Fibroblast of skin of left biceps (primary cell): ENCODE results near the gene RTN4RL2.

ENCODE experiments used
- DNase-seq, 2 experiments: peaks; one replicate each; pipeline ENCODE4 v3.0.0-alpha.2; 2013; ENCODE audit warnings: low read depth in 2 of 2

The RTN4RL2 gene

DNA sequence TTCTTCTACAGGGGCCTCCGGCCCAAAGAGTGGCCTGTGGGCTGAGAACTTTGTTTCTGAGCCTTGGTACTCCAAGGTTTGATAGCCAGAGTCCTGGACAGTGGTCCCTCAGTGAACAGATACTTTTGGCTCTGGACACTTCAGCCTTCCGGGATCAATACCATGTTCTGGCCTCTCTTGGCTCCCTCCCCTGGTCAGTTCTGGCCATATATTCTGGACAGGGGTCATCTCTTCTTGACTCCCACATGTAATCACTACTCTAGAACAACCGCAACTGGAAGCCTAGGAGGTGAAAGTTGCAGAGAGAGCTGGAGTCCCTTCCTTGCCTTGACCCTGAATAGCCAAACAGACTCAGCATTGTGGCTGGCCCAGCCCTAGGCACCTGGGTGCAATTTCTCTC, 2.3 kb downstream of the RTN4RL2 start:
- DNase-seq, result no peak

DNA sequence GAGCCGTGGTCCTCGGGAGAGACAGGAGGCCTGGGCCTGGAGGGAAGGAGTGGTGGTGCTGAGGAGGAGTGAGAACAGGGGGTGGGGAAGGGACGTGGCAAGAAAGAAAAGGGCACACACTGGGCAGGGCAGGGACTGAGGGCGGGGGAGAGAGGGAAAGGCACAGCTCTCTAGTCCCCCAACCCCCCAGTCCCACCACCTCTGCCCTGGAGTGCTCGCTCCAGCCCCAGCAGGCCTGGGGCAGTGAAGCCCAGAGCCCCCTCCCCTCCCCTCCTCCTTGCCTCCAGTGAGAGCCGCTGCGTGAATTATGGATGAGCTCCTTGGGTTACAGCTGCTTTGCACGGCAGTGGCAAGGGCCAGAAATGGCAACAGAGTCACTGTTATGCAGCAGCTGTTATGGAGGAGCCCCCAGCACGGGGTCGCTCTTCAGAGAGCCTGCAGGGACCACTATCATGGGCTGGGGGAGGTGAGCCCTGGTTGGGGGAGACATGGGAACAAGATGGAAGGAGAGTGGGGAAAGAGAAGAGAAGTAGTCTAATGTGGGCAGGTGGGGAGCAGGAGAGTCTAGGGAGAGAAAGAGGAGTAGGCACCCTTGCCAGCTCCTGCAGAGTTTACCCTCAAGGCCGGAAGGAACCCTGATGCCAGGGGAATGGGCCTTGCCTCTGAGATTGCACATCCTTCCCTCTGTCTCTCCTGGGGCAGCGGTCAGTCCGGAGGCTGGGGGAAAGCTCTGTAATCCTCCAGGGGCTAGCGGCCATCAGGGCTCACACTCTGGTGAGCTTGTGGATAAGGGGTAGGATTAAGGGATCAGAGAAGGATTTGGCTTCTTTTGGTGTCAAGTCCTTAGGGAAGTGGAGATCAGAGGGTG, 3.6 kb downstream of the RTN4RL2 start:
- DNase-seq, result no peak

DNA sequence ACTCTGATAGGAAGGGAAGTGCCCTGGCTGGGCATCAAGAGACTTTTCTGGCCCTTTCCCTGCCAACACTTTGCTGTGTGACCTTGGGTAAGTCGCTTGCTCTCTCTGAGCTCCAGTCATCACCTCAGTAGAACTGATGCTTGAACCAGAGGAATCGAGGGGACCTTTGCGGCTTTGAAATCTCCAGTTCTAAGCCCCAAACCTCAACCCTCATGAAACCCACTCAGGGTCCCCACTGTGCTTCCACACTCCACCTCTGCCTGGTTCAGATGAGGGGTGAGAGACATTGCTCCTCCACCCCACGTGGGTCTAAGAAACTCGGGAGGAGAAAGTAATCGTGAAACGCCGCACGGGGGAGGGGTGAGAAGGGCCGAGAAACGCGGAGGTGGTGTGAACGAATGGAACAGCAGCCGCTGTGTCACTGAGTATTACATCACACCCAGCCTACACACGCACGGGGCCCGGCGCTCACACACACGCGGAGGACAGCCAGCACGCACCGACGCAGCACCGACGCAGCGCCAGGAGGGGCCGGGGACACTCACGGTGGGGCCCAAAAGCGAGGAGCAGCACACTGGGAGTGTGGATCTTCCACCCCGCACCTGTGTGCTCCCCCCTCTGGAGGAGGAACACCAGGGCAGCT, 4.3 kb downstream of the RTN4RL2 start:
- no peak for DNase-seq

DNA sequence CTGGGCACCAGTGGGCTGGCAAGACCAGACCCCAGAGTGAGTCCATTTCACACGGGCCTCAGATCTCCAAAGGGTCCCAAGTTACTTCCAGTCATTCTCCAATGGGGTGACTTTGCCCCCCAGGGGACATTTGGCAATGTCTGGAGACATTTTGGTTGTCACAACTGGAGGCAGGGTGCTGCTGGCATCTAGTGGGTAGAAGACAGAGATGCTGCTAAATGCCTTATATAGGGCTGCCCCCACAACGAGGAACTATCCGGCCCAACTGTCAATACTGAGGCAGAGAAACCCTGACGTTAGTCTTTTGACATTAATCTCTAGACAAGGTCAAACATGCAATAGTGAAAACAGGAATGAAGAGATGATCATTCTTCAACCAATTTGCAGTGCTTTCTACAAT, 6.4 kb downstream of the RTN4RL2 start:
- DNase-seq, result no peak

DNA sequence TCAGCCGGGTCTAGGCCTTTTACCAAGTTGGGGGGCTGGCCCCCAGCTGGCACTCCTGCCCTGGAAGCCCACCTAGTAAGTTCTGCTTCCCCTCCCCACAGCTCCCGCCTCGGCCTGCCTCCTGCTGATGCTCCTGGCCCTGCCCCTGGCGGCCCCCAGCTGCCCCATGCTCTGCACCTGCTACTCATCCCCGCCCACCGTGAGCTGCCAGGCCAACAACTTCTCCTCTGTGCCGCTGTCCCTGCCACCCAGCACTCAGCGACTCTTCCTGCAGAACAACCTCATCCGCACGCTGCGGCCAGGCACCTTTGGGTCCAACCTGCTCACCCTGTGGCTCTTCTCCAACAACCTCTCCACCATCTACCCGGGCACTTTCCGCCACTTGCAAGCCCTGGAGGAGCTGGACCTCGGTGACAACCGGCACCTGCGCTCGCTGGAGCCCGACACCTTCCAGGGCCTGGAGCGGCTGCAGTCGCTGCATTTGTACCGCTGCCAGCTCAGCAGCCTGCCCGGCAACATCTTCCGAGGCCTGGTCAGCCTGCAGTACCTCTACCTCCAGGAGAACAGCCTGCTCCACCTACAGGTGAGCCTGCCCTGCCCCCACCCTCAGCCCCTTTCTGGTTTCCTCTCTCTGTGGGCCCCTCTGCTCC, 7.3 kb downstream of the RTN4RL2 start:
- no peak for DNase-seq

DNA sequence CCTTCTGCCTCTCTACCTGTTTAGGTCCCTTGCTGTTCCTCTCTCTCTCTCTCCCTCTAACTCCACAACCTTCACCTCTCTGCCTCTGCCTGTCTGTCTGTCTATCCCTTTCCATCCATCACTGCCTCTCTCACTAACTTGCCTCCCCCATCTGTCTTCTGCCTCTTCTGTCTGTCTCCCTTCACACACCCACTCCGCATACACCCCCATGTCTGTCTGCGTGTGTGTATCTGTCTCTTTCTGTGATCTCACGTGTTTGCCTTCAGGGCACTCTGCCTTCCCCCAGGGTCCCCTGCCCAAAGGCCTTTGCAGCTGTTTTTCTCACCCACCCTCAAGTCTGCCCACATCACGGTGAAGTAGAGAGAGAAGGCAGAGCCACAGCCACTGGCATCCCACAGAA, 7.9 kb downstream of the RTN4RL2 start:
- DNase-seq, result no peak

DNA sequence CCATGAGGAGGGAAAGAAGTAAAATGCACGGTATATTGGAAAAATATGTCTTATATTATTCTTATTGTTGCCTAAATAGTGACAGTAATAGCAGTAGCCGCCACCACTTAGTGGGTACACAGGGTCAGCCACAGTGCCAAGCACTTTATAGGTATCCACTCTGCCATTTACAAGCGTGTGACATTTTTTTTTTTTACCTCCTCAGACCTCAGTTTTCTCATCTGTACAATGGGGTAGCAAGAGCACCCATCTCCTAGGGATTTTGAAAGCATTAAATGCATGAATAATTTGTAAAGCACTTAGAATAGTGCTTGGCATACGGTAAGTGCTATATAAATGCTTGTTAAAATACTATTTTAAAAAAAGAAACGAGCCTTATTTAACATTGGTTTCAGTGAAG, 8.9 kb downstream of the RTN4RL2 start:
- no peak for DNase-seq

DNA sequence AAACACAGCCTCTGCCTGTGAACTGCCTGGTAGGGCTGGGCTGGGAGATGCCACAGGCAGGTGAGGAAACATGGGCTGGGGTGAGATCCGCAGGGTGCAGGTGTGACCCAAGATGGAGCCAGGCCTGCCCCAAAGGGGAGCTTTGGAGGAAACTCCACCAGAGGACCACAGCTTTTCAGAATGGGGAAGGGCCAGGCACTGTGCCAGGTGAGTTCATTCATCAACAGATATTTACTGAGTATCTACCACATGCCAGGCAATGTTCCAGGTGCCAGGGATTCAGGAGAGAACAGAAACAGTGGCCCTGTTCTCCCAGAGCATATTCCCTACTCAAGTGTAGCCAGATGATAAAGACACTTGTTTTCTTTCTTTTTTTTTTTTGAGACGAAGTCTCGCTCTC, 11.2 kb downstream of the RTN4RL2 start:
- DNase-seq, result no peak

DNA sequence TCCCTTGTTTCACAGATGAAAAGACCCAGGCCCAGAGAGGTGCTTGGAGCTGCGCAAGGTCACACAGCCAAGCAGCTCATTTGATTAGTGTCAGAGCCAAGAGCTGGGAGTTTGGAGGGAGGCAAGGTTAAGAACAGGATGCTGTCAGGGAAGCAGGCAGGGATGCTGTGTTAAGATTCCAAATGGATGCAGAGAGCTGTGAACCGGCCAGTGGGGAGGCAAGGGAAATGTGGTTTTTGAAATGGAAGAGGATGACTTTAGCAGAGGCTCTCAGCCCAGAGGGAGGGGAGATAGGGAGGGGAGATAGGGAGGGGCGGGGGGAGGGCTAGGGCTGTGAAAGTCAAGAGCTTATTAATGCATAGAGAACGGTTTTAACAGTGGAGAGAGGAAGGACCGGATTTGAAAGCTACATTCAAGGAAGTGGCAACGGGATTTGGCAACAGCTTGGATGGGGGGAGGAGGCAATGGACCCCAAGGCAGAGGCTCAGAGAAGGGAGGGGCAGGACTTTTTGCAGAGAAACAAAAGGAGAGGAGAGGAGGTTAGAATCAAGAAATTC, 13.0 kb downstream of the RTN4RL2 start:
- no peak for DNase-seq

DNA sequence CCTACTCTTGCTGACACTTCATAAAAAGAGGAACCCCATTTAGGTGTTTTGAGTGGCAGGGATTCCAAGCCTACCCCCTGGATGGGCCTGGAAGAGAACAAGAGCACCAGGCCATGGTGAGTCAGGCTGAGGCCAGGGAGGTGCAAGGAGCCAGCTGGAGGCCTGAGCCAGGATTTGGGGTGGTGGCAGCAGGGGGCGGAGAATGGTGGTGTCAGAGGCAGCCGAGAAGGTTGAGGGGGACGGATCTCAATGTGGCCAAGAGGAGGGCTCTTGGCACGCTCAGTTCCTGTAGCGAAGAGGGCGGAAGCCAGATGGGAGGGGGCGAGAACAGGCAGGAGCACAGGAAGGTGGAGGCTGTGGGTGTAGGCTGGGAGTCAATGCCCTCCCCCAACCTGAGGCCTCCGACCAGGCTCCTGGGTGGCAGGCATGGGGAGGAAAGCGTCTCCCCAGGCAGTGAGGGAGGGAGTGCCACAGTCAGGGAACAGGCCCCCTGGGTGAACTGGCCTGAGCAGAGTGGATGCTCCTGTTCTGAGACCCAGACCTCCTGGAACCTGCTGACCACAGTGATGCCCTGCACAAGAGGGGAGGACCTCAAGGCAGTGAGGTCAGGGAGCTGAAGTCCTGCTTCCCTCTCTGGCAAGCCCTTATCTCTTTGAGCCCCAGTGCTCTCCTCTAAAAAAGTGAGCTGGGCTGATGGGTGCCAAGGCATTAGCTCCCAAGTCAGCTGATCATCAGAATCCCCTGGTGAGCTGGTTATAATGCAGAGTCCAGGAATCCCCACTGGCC, 13.9 kb downstream of the RTN4RL2 start:
- no peak for DNase-seq

DNA sequence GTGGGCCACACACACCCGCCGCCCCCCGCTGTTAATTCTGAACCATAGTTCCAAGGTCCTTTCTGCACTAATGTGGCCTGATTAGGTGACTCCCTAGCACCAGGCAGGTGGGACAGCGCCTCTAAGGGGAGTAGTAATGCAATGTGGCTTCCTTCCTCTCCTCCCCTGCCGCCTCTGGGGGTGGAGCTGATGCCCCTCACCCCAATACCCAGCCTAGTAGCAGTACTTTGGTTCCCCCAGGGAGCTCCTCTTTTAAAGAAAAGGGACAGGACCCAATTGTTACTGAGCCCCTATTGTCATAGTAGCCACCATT, 14.4 kb downstream of the RTN4RL2 start:
- no peak for DNase-seq

DNA sequence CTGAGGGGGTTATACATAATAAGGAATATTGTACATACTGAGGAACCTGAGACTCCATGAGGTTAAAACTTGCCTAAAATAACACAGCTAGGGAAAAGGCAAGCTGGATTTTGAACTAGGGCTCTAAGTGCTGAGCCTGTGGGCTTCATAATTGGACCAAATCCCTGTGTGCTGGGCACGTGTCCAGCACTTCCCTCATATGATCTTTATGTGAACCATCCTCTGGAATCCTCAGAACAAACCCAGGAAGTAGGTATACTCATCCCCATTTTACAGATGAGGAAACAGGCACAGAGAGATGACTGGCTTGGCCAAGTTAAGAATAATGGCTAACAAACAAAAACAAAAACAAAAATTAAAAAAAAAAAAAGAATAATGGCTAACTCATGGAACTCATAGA, 14.9 kb downstream of the RTN4RL2 start:
- no peak for DNase-seq

DNA sequence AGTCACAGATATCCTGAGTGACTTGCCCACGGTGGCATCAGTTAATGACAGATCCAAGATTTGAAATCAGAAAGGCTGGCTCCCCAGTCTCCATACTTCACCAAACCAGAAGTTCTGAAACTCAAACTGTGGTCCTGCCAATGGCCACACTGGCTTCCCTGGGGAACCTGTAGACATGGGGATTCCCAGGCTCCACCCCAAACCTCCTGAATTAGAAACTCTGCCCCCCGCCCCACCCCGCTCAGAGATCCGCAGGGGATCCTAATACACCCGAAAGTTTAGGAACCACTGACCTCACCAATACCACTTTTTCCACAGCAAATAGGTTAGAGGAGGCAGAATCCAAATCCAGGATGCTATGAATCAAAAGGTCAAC, 15.3 kb downstream of the RTN4RL2 start:
- DNase-seq, result no peak

DNA sequence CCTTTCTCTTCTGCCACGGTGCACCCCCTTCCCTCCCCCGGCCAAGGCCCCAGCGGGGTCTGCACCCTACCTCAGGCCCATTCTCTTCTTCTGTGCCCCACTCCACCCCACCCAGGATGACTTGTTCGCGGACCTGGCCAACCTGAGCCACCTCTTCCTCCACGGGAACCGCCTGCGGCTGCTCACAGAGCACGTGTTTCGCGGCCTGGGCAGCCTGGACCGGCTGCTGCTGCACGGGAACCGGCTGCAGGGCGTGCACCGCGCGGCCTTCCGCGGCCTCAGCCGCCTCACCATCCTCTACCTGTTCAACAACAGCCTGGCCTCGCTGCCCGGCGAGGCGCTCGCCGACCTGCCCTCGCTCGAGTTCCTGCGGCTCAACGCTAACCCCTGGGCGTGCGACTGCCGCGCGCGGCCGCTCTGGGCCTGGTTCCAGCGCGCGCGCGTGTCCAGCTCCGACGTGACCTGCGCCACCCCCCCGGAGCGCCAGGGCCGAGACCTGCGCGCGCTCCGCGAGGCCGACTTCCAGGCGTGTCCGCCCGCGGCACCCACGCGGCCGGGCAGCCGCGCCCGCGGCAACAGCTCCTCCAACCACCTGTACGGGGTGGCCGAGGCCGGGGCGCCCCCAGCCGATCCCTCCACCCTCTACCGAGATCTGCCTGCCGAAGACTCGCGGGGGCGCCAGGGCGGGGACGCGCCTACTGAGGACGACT, 15.9 kb downstream of the RTN4RL2 start:
- no peak for DNase-seq

DNA sequence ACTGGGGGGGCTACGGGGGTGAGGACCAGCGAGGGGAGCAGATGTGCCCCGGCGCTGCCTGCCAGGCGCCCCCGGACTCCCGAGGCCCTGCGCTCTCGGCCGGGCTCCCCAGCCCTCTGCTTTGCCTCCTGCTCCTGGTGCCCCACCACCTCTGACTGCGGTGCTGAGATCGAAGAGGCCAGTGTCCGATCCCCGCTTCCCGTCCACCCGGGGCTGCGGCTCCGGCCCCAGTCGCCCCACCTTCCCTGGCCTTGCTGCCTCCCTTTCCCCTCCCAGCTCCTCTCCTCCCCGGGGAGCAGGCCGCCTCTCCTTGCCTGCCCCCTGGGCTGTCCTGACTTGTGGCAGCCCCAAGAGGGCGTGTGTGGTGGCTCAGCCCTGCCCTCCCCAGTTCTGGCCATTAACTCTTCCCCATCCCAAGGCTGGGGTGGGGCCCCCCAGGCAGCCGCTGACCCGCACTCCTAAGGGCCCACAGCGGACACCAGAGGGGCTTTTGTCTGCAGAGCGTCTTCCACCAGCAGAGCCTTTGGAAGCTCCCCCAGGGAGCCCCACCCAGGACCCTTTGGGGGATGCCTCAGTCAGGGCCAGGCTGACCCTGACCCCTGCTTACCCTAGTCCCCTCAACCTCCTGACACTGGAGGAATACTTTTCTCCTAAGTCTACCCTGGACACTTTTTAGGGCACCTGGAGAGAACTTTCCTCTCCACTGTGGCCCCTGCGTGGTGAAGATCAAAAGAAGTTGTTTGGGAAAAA, 16.6 kb downstream of the RTN4RL2 start:
- no peak for DNase-seq

DNA sequence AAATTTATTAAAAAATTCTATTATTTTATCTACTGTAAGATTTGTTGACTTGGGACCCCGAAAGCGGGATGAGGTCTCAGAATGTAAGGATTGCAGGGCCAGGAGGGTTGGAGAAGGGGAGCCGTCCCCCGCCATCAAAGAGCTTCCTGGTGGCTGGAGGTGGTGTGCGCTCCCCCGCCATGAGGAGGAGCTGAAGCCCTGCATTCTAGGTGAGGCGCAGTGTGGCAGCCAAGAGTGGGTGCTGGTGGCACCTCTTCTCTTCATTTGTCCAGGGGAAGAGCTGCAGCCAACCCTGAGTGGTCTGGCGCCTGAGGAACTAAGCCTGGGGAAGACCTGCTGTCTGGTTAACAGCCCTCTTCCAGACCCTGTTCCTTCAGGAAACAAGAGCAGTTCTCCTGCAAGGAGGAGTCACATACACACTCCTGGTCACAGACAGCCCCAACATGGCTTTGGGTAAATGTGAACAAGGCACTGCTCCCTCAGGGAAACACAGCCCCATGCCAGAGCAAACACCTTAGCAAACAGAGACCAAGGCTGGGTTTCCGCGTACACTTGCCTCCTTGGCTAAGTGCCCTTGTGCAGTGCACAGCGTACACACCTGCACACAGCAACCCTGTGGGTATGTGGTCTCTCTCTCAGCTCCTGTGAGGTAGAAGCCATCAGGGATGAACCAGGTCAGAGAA, 17.3 kb downstream of the RTN4RL2 start:
- DNase-seq, result no peak

DNA sequence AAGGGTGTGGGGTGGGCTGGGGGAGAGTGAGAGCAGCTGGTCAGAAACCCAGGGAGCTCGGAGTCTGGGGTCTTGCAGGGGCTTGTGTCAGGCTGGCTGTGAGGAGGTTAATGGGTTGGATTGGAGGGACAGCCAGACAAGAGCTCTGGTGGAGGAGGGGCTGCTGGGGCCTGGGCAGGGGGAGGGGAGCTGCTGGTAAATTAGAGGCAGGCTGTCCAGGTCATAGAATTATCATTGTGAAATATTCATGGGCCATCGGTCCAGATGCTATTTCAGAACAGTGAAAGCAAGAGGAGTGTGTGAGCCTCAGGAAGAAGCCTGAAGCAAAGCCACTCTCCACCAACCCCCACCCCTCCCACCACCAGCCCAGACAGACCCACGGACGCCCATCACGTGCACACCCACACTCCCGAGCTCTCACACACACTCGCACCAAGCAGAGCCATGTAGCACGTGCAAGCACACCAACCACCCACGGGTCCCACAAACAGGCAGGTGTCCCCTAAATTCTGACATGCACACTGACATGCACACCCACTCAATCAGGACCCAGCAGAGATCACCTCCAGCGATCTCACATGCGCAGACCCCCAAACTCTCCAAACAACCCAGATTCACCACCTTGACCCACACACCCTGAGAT, 18.8 kb downstream of the RTN4RL2 start:
- no peak for DNase-seq

DNA sequence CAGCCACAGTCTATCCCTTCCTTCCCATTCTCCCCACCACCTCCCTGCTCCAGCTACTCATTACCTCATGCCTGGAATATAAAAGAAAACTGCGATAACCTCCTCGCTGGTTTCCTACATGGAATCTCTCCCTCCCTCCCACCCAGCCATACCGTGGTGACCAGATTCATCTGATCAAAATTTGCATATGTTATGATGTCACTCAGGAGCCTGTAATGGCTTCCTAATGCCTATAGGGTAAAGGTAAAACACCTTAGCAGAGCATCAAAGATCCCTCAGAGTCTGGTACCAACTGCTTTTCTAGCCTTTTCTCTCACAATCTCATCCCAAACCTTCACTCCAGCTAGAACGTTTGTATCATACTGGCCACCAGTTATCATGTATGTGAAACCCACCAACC, 19.6 kb downstream of the RTN4RL2 start:
- no peak for DNase-seq

DNA sequence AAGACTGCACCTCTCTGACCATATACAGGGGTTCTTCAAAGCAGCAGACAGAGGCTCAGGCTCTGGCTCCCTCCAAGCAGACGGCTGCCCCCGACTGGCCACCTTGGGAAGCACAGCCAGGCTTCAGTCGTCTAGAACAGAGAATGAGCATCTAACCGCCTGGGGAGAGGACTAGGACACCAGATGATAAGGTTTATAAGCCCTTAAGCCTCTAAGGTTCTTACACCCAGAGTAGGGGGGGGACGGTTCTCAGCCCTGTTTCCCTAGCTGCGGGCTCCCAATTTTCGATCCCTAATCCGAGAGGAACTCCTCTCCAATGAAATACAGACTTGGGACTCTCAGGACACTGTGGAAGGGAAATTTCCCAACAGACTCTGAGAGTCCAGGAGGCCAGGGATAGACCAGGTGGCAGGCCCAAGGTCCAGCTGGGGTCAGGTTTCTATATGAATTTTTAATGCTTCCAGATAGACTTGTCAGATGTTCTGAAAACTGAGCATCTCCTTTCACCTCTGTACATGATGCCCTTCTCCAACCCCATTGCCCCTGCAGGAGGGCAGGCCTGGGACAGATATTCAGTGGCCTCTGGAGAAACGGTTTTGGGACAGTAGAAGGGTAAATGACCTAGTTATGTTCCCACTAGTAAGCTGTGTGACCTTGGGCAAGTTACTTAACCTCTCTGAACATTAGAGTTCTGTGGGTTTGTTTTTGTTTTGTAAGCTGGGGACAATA, 20.2 kb downstream of the RTN4RL2 start:
- no peak for DNase-seq
